ENCODE data around the gene ADAMTS3.
"Not testable (repeated sequence)": the region's sequence is repeated elsewhere in the genome, so short reads cannot be mapped to it uniquely, and the experiment has no call there.

Gene ADAMTS3

GRCh38 chr4:72546456-72546855 lies 22.6 kb downstream of the ADAMTS3 start:
- no peaks in the 10 kb centered on the region for H3K4me1 ChIP-seq (ENCODE audit: control insufficient read depth in 1 of 2, insufficient read depth in 2 of 2, low read length in 2 of 2)
- no peak overlapping the region for H3K27ac ChIP-seq (ENCODE audit: low read length)
- H3K36me3 ChIP-seq (ENCODE audit: control insufficient read depth in 1 of 2, insufficient read depth in 2 of 2, low read length in 2 of 2) = no peaks in the 10 kb centered on the region
- no peaks in the 10 kb centered on the region for H3K9me3 ChIP-seq (ENCODE audit: control insufficient read depth in 1 of 2, low read length in 2 of 2)
- H3K27me3 ChIP-seq (ENCODE audit: low read depth, low read length) = no peaks in the 10 kb centered on the region
- no peak overlapping the region for H3K4me3 ChIP-seq (ENCODE audit: low read depth in 1 of 2, low read length in 2 of 2)

GRCh38 chr4:72540694-72541093 lies 28.3 kb downstream of the ADAMTS3 start:
- H3K4me1 ChIP-seq (ENCODE audit: control insufficient read depth in 1 of 2, insufficient read depth in 2 of 2, low read length in 2 of 2); H3K36me3 ChIP-seq (ENCODE audit: control insufficient read depth in 1 of 2, insufficient read depth in 2 of 2, low read length in 2 of 2); H3K27me3 ChIP-seq (ENCODE audit: low read depth, low read length); H3K27ac ChIP-seq (ENCODE audit: low read length); H3K4me3 ChIP-seq (ENCODE audit: low read depth in 1 of 2, low read length in 2 of 2); H3K9me3 ChIP-seq (ENCODE audit: control insufficient read depth in 1 of 2, low read length in 2 of 2): not testable (repeated sequence)

GRCh38 chr4:72538006-72538405 lies 31.0 kb downstream of the ADAMTS3 start:
- Histone ChIP-seq H3K27ac (ENCODE audit: low read length) (no peak overlapping the region), H3K4me3 (ENCODE audit: low read depth in 1 of 2, low read length in 2 of 2) (no peak overlapping the region), H3K27me3 (ENCODE audit: low read depth, low read length) (no peaks in the 10 kb centered on the region), H3K9me3 (ENCODE audit: control insufficient read depth in 1 of 2, low read length in 2 of 2) (peaks cover 0 to 2% of the 10 kb centered on the region in 2 donors), H3K4me1 (ENCODE audit: control insufficient read depth in 1 of 2, insufficient read depth in 2 of 2, low read length in 2 of 2) (no peaks in the 10 kb centered on the region), H3K36me3 (ENCODE audit: control insufficient read depth in 1 of 2, insufficient read depth in 2 of 2, low read length in 2 of 2) (no peaks in the 10 kb centered on the region)

GRCh38 chr4:72536443-72536842 lies 32.6 kb downstream of the ADAMTS3 start:
- Histone ChIP-seq H3K27me3 (ENCODE audit: low read depth, low read length) (no peaks in the 10 kb centered on the region), H3K36me3 (ENCODE audit: control insufficient read depth in 1 of 2, insufficient read depth in 2 of 2, low read length in 2 of 2) (no peaks in the 10 kb centered on the region), H3K9me3 (ENCODE audit: control insufficient read depth in 1 of 2, low read length in 2 of 2) (peaks cover 0 to 2% of the 10 kb centered on the region in 2 donors), H3K4me3 (ENCODE audit: low read depth in 1 of 2, low read length in 2 of 2) (no peak overlapping the region), H3K27ac (ENCODE audit: low read length) (no peak overlapping the region), H3K4me1 (ENCODE audit: control insufficient read depth in 1 of 2, insufficient read depth in 2 of 2, low read length in 2 of 2) (no peaks in the 10 kb centered on the region)

- H3K27me3 ChIP-seq (ENCODE audit: low read depth, low read length) = no peaks in the 10 kb centered on the region
- no peaks in the 10 kb centered on the region for H3K9me3 ChIP-seq (ENCODE audit: control insufficient read depth in 1 of 2, low read length in 2 of 2)
- no peak overlapping the region for H3K27ac ChIP-seq (ENCODE audit: low read length)
- no peak overlapping the region for H3K4me3 ChIP-seq (ENCODE audit: low read depth in 1 of 2, low read length in 2 of 2)
- no peaks in the 10 kb centered on the region for H3K36me3 ChIP-seq (ENCODE audit: control insufficient read depth in 1 of 2, insufficient read depth in 2 of 2, low read length in 2 of 2)
- no peaks in the 10 kb centered on the region for H3K4me1 ChIP-seq (ENCODE audit: control insufficient read depth in 1 of 2, insufficient read depth in 2 of 2, low read length in 2 of 2)
These were observed 37.2 kb downstream of the ADAMTS3 start for GRCh38 chr4:72531768-72532290.

GRCh38 chr4:72531322-72531721 lies 37.7 kb downstream of the ADAMTS3 start:
- H3K9me3 ChIP-seq (ENCODE audit: control insufficient read depth in 1 of 2, low read length in 2 of 2) = no peaks in the 10 kb centered on the region
- H3K4me1 ChIP-seq (ENCODE audit: control insufficient read depth in 1 of 2, insufficient read depth in 2 of 2, low read length in 2 of 2) = no peaks in the 10 kb centered on the region
- H3K27ac ChIP-seq (ENCODE audit: low read length) = no peak overlapping the region
- no peaks in the 10 kb centered on the region for H3K27me3 ChIP-seq (ENCODE audit: low read depth, low read length)
- no peak overlapping the region for H3K4me3 ChIP-seq (ENCODE audit: low read depth in 1 of 2, low read length in 2 of 2)
- H3K36me3 ChIP-seq (ENCODE audit: control insufficient read depth in 1 of 2, insufficient read depth in 2 of 2, low read length in 2 of 2) = no peaks in the 10 kb centered on the region

- Histone ChIP-seq H3K36me3 (ENCODE audit: control insufficient read depth in 1 of 2, insufficient read depth in 2 of 2, low read length in 2 of 2) (no peaks in the 10 kb centered on the region), H3K27ac (ENCODE audit: low read length) (no peak overlapping the region), H3K4me3 (ENCODE audit: low read depth in 1 of 2, low read length in 2 of 2) (no peak overlapping the region), H3K4me1 (ENCODE audit: control insufficient read depth in 1 of 2, insufficient read depth in 2 of 2, low read length in 2 of 2) (peaks cover 0 to 4% of the 10 kb centered on the region in 2 donors), H3K27me3 (ENCODE audit: low read depth, low read length) (no peaks in the 10 kb centered on the region), H3K9me3 (ENCODE audit: control insufficient read depth in 1 of 2, low read length in 2 of 2) (no peaks in the 10 kb centered on the region)
These were observed 39.7 kb downstream of the ADAMTS3 start for GRCh38 chr4:72529148-72529822.

GRCh38 chr4:72527038-72527646 lies 41.9 kb downstream of the ADAMTS3 start:
- Histone ChIP-seq H3K36me3 (ENCODE audit: control insufficient read depth in 1 of 2, insufficient read depth in 2 of 2, low read length in 2 of 2) (no peaks in the 10 kb centered on the region), H3K9me3 (ENCODE audit: control insufficient read depth in 1 of 2, low read length in 2 of 2) (no peaks in the 10 kb centered on the region), H3K27me3 (ENCODE audit: low read depth, low read length) (no peaks in the 10 kb centered on the region), H3K27ac (ENCODE audit: low read length) (no peak overlapping the region), H3K4me1 (ENCODE audit: control insufficient read depth in 1 of 2, insufficient read depth in 2 of 2, low read length in 2 of 2) (peaks cover 0 to 4% of the 10 kb centered on the region in 2 donors), H3K4me3 (ENCODE audit: low read depth in 1 of 2, low read length in 2 of 2) (no peak overlapping the region)

GRCh38 chr4:72525938-72526337 lies 43.1 kb downstream of the ADAMTS3 start:
- H3K9me3 ChIP-seq (ENCODE audit: control insufficient read depth in 1 of 2, low read length in 2 of 2) = no peaks in the 10 kb centered on the region
- H3K27ac ChIP-seq (ENCODE audit: low read length) = no peak overlapping the region
- no peaks in the 10 kb centered on the region for H3K27me3 ChIP-seq (ENCODE audit: low read depth, low read length)
- peaks cover 0 to 4% of the 10 kb centered on the region in 2 donors for H3K4me1 ChIP-seq (ENCODE audit: control insufficient read depth in 1 of 2, insufficient read depth in 2 of 2, low read length in 2 of 2)
- H3K4me3 ChIP-seq (ENCODE audit: low read depth in 1 of 2, low read length in 2 of 2) = no peak overlapping the region
- H3K36me3 ChIP-seq (ENCODE audit: control insufficient read depth in 1 of 2, insufficient read depth in 2 of 2, low read length in 2 of 2) = no peaks in the 10 kb centered on the region

- no peaks in the 10 kb centered on the region for H3K27me3 ChIP-seq (ENCODE audit: low read depth, low read length)
- H3K36me3 ChIP-seq (ENCODE audit: control insufficient read depth in 1 of 2, insufficient read depth in 2 of 2, low read length in 2 of 2) = no peaks in the 10 kb centered on the region
- no peaks in the 10 kb centered on the region for H3K9me3 ChIP-seq (ENCODE audit: control insufficient read depth in 1 of 2, low read length in 2 of 2)
- peaks cover 0 to 4% of the 10 kb centered on the region in 2 donors for H3K4me1 ChIP-seq (ENCODE audit: control insufficient read depth in 1 of 2, insufficient read depth in 2 of 2, low read length in 2 of 2)
- no peak overlapping the region for H3K4me3 ChIP-seq (ENCODE audit: low read depth in 1 of 2, low read length in 2 of 2)
- no peak overlapping the region for H3K27ac ChIP-seq (ENCODE audit: low read length)
These were observed 46.6 kb downstream of the ADAMTS3 start for GRCh38 chr4:72522440-72522839.

- peaks cover 0 to 3% of the 10 kb centered on the region in 2 donors for H3K9me3 ChIP-seq (ENCODE audit: control insufficient read depth in 1 of 2, low read length in 2 of 2)
- H3K4me3 ChIP-seq (ENCODE audit: low read depth in 1 of 2, low read length in 2 of 2) = no peak overlapping the region
- H3K27ac ChIP-seq (ENCODE audit: low read length) = no peak overlapping the region
- no peaks in the 10 kb centered on the region for H3K36me3 ChIP-seq (ENCODE audit: control insufficient read depth in 1 of 2, insufficient read depth in 2 of 2, low read length in 2 of 2)
- no peaks in the 10 kb centered on the region for H3K4me1 ChIP-seq (ENCODE audit: control insufficient read depth in 1 of 2, insufficient read depth in 2 of 2, low read length in 2 of 2)
- no peaks in the 10 kb centered on the region for H3K27me3 ChIP-seq (ENCODE audit: low read depth, low read length)
These were observed 55.8 kb downstream of the ADAMTS3 start for GRCh38 chr4:72513227-72513626.
